Naive B cell (primary cell): Measurements from ENCODE around the gene PTRH2. TPM values are rescaled to one million over a fixed set of nuclear protein-coding genes. Genes with fewer than 3 reads are reported as not detected.
A peak's percentile ranks its signal among the peaks of the same experiment; 100 is the strongest.

ENCODE experiments used
- ATAC-seq, 2 donors: fragments of 150-1000 bp; cut with Tn5 transposase; 2 replicates each; pipeline ENCODE4 v1.10.0; 2021; ENCODE audit warnings: low read depth in 2 of 2, mild to moderate bottlenecking in 2 of 2, moderate library complexity in 2 of 2
- DNase-seq: peaks from one replicate; pipeline ENCODE4 v3.0.0; 2022
- H3K27ac Mint-ChIP-seq, 6 donors: one replicate each; pipeline ENCODE4 v1.8.0; 2020 to 2022; ENCODE audit warnings: mild to moderate bottlenecking in 6 of 6, mixed read lengths in 6 of 6, moderate library complexity in 5 of 6, inconsistent platforms in 2 of 6
- H3K27me3 Mint-ChIP-seq, 3 donors: one replicate each; pipeline ENCODE4 v1.8.0; 2021 to 2022; ENCODE audit warnings: mixed read lengths in 3 of 3, mild to moderate bottlenecking in 1 of 3
- H3K36me3 Mint-ChIP-seq, 2 donors: one replicate each; pipeline ENCODE4 v1.8.0; 2020 to 2022; ENCODE audit warnings: mixed read lengths in 2 of 2, inconsistent platforms in 1 of 2, mild to moderate bottlenecking in 1 of 2
- H3K4me1 Mint-ChIP-seq, 3 donors: one replicate each; pipeline ENCODE4 v1.8.0; 2020 to 2022; ENCODE audit warnings: mixed read lengths in 3 of 3, inconsistent platforms in 1 of 3, mild to moderate bottlenecking in 1 of 3, moderate library complexity in 1 of 3
- H3K4me3 Mint-ChIP-seq, 8 donors: one replicate each; pipeline ENCODE4 v1.8.0; 2020 to 2022; ENCODE audit warnings: mild to moderate bottlenecking in 8 of 8, mixed read lengths in 8 of 8, moderate library complexity in 8 of 8, inconsistent platforms in 2 of 8
- H3K9me3 Mint-ChIP-seq, 7 donors: one replicate each; pipeline ENCODE4 v1.8.0; 2020 to 2022; ENCODE audit warnings: mixed read lengths in 7 of 7, mild to moderate bottlenecking in 5 of 7, inconsistent platforms in 2 of 7, moderate library complexity in 1 of 7
- polyA plus RNA-seq, 6 donors: library from polyadenylated mRNA; unstranded; fragments of 300-500 nt; fragmentation: Illumina TruSeq; gene quantifications; one replicate each; pipeline ENCODE4 v1.2.3, GENCODE V29; 2021; ENCODE audit warnings: low read depth in 6 of 6

The PTRH2 gene
- polyA plus RNA-seq, 6 donors from 2014 or later: 7.0 to 18.6 (median 17.3) TPM

GRCh38 chr17:59734226-59734625, 27.0 kb upstream of the PTRH2 start:
- ATAC-seq (no peak), DNase-seq (no peak)
- H3K9me3 Mint-ChIP-seq: no peaks in the 10 kb centered on the region
- H3K36me3 Mint-ChIP-seq: no peaks in the 10 kb centered on the region
- no peak overlapping the region for H3K4me3 Mint-ChIP-seq
- H3K27me3 Mint-ChIP-seq: no peaks in the 10 kb centered on the region
- H3K4me1 Mint-ChIP-seq: peaks cover 0 to 7% (median 4%) of the 10 kb centered on the region in 3 donors
- H3K27ac Mint-ChIP-seq: no peak overlapping the region

- Mint-ChIP-seq H3K4me3 (no peak overlapping the region), H3K27me3 (no peaks in the 10 kb centered on the region), H3K4me1 (peaks cover 0 to 7% (median 4%) of the 10 kb centered on the region in 3 donors), H3K36me3 (no peaks in the 10 kb centered on the region), H3K27ac (no peak overlapping the region), H3K9me3 (no peaks in the 10 kb centered on the region)
- no peak for ATAC-seq
- DNase-seq: no peak
Measured at GRCh38 chr17:59733697-59734096, 26.5 kb upstream of the PTRH2 start.

GRCh38 chr17:59730268-59730834, 23.1 kb upstream of the PTRH2 start:
- ATAC-seq: no peak
- H3K36me3 Mint-ChIP-seq: no peaks in the 10 kb centered on the region
- DNase-seq: no peak
- no peaks in the 10 kb centered on the region for H3K27me3 Mint-ChIP-seq
- peaks cover 0 to 7% (median 4%) of the 10 kb centered on the region in 3 donors for H3K4me1 Mint-ChIP-seq
- no peaks in the 10 kb centered on the region for H3K9me3 Mint-ChIP-seq
- H3K27ac Mint-ChIP-seq: no peak overlapping the region
- H3K4me3 Mint-ChIP-seq: no peak overlapping the region

- H3K4me3 Mint-ChIP-seq: no peak overlapping the region
- no peaks in the 10 kb centered on the region for H3K36me3 Mint-ChIP-seq
- no peaks in the 10 kb centered on the region for H3K9me3 Mint-ChIP-seq
- H3K4me1 Mint-ChIP-seq: peaks cover 4 to 15% (median 7%) of the 10 kb centered on the region in 3 donors
- no peaks in the 10 kb centered on the region for H3K27me3 Mint-ChIP-seq
- ATAC-seq (no peak), DNase-seq (no peak)
- H3K27ac Mint-ChIP-seq: peak overlapping the region in 1 of 6 donors; percentile 5
Measured at GRCh38 chr17:59727817-59728533, 20.7 kb upstream of the PTRH2 start.

GRCh38 chr17:59725691-59726090, 18.5 kb upstream of the PTRH2 start:
- H3K36me3 Mint-ChIP-seq: no peaks in the 10 kb centered on the region
- ATAC-seq: no peak
- H3K27me3 Mint-ChIP-seq: no peaks in the 10 kb centered on the region
- no peak overlapping the region for H3K27ac Mint-ChIP-seq
- peaks cover 8 to 16% (median 12%) of the 10 kb centered on the region in 3 donors for H3K4me1 Mint-ChIP-seq
- DNase-seq: no peak
- H3K4me3 Mint-ChIP-seq: no peak overlapping the region
- no peaks in the 10 kb centered on the region for H3K9me3 Mint-ChIP-seq

GRCh38 chr17:59723607-59724006, 16.4 kb upstream of the PTRH2 start:
- DNase-seq: no peak
- Mint-ChIP-seq H3K27me3 (no peaks in the 10 kb centered on the region), H3K36me3 (no peaks in the 10 kb centered on the region), H3K9me3 (no peaks in the 10 kb centered on the region), H3K4me3 (peak overlapping the region in 1 of 8 donors; percentile 35), H3K4me1 (peaks cover 7 to 23% (median 17%) of the 10 kb centered on the region in 3 donors), H3K27ac (peak overlapping the region in 1 of 6 donors; percentile 22)
- ATAC-seq: no peak

- no peaks in the 10 kb centered on the region for H3K27me3 Mint-ChIP-seq
- no peak for ATAC-seq
Measured at GRCh38 chr17:59723041-59723440, 15.8 kb upstream of the PTRH2 start.

GRCh38 chr17:59722623-59723022, 15.4 kb upstream of the PTRH2 start:
- H3K27me3 Mint-ChIP-seq: no peaks in the 10 kb centered on the region
- H3K27ac Mint-ChIP-seq: no peak overlapping the region
- no peak for ATAC-seq
- H3K4me3 Mint-ChIP-seq: no peak overlapping the region
- H3K4me1 Mint-ChIP-seq: peaks cover 10 to 27% (median 17%) of the 10 kb centered on the region in 3 donors
- H3K36me3 Mint-ChIP-seq: no peaks in the 10 kb centered on the region
- H3K9me3 Mint-ChIP-seq: no peaks in the 10 kb centered on the region
- no peak for DNase-seq

More at GRCh38 chr17:59723041-59723440, 15.8 kb upstream of the PTRH2 start:
- no peaks in the 10 kb centered on the region for H3K9me3 Mint-ChIP-seq
- H3K36me3 Mint-ChIP-seq: no peaks in the 10 kb centered on the region
- no peak overlapping the region for H3K4me3 Mint-ChIP-seq
- no peak for DNase-seq
- H3K27ac Mint-ChIP-seq: peak overlapping the region in 1 of 6 donors; percentile 27
- peaks cover 10 to 27% (median 17%) of the 10 kb centered on the region in 3 donors for H3K4me1 Mint-ChIP-seq

- Mint-ChIP-seq H3K4me1 (peaks cover 15 to 36% (median 26%) of the 10 kb centered on the region in 3 donors), H3K27ac (no peak overlapping the region), H3K36me3 (peaks cover 0 to 5% of the 10 kb centered on the region in 2 donors), H3K4me3 (no peak overlapping the region), H3K9me3 (no peaks in the 10 kb centered on the region), H3K27me3 (no peaks in the 10 kb centered on the region)
- ATAC-seq (no peak), DNase-seq (no peak)
Measured at GRCh38 chr17:59719526-59719925, 12.3 kb upstream of the PTRH2 start.

- Mint-ChIP-seq H3K36me3 (peaks cover 0 to 5% of the 10 kb centered on the region in 2 donors), H3K27me3 (no peaks in the 10 kb centered on the region), H3K27ac (no peak overlapping the region)
Measured at GRCh38 chr17:59716427-59716826, 9.2 kb upstream of the PTRH2 start.

GRCh38 chr17:59714255-59714654, 7.0 kb upstream of the PTRH2 start:
- no peaks in the 10 kb centered on the region for H3K9me3 Mint-ChIP-seq
- H3K4me1 Mint-ChIP-seq: peaks cover 30 to 38% (median 33%) of the 10 kb centered on the region in 3 donors
- H3K4me3 Mint-ChIP-seq: no peak overlapping the region
- DNase-seq: no peak
- no peak for ATAC-seq
- H3K36me3 Mint-ChIP-seq: peaks cover 0 to 5% of the 10 kb centered on the region in 2 donors
- H3K27me3 Mint-ChIP-seq: no peaks in the 10 kb centered on the region
- H3K27ac Mint-ChIP-seq: no peak overlapping the region

More at GRCh38 chr17:59716427-59716826, 9.2 kb upstream of the PTRH2 start:
- H3K4me3 Mint-ChIP-seq: no peak overlapping the region
- DNase-seq (no peak), ATAC-seq (no peak)
- H3K4me1 Mint-ChIP-seq: peaks cover 19 to 35% (median 25%) of the 10 kb centered on the region in 3 donors
- H3K9me3 Mint-ChIP-seq: no peaks in the 10 kb centered on the region

GRCh38 chr17:59712862-59713261, 5.6 kb upstream of the PTRH2 start:
- H3K4me3 Mint-ChIP-seq: no peak overlapping the region
- peak overlapping the region in 2 of 6 donors; percentile 23 to 52 for H3K27ac Mint-ChIP-seq
- ATAC-seq (no peak), DNase-seq (no peak)
- no peaks in the 10 kb centered on the region for H3K27me3 Mint-ChIP-seq
- H3K9me3 Mint-ChIP-seq: no peaks in the 10 kb centered on the region
- H3K36me3 Mint-ChIP-seq: peaks cover 0 to 5% of the 10 kb centered on the region in 2 donors
- peaks cover 33 to 39% (median 36%) of the 10 kb centered on the region in 3 donors for H3K4me1 Mint-ChIP-seq

- H3K4me3 Mint-ChIP-seq: no peak overlapping the region
Measured at GRCh38 chr17:59711936-59712335, 4.7 kb upstream of the PTRH2 start.

GRCh38 chr17:59707971-59708430, 771 bp upstream of the PTRH2 start:
- DNase-seq (no peak), ATAC-seq (no peak)
- peaks cover 37 to 71% (median 65%) of the 10 kb centered on the region in 3 donors for H3K4me1 Mint-ChIP-seq
- peak overlapping the region; percentile 96 to 100 (median 99) for H3K27ac Mint-ChIP-seq
- no peaks in the 10 kb centered on the region for H3K9me3 Mint-ChIP-seq
- H3K36me3 Mint-ChIP-seq: no peaks in the 10 kb centered on the region
- H3K27me3 Mint-ChIP-seq: no peaks in the 10 kb centered on the region
- H3K4me3 Mint-ChIP-seq: peak overlapping the region; percentile 87 to 100 (median 98)

More at GRCh38 chr17:59711936-59712335, 4.7 kb upstream of the PTRH2 start:
- no peaks in the 10 kb centered on the region for H3K9me3 Mint-ChIP-seq
- no peak overlapping the region for H3K27ac Mint-ChIP-seq
- H3K4me1 Mint-ChIP-seq: peaks cover 35 to 47% (median 46%) of the 10 kb centered on the region in 3 donors
- H3K36me3 Mint-ChIP-seq: peaks cover 0 to 5% of the 10 kb centered on the region in 2 donors
- no peak for ATAC-seq
- no peaks in the 10 kb centered on the region for H3K27me3 Mint-ChIP-seq
- no peak for DNase-seq
